MM.1S (cell line): ENCODE measurements around the gene MASP1.

Experiments used
- DNase-seq: peaks from one replicate; pipeline ENCODE4 v3.0.0-alpha.2; 2015
- H2AFZ ChIP-seq: fragments of 300-600 bp; sonication (generic); 2 replicates; pipeline ENCODE4 v1.6.0; 2016; ENCODE audit warnings: antibody characterized with exemption, low read length
- H3F3A ChIP-seq: fragments of 300-600 bp; sonication (generic); 2 replicates; pipeline ENCODE4 v1.6.1; 2016; ENCODE audit warnings: mild to moderate bottlenecking, antibody characterized with exemption, low read length, moderate library complexity, mixed read lengths; ENCODE audit not compliant: insufficient read depth
- H3K27ac ChIP-seq: fragments of 300-600 bp; sonication (generic); 2 replicates; pipeline ENCODE4 v1.5.1; 2016; ENCODE audit warnings: mild to moderate bottlenecking, low read length
- H3K27me3 ChIP-seq: fragments of 300-600 bp; sonication (generic); replicated peaks from 2 replicates; pipeline ENCODE4 v1.6.0; 2016; ENCODE audit warnings: low read length; ENCODE audit not compliant: insufficient read depth
- H3K36me3 ChIP-seq: fragments of 300-600 bp; sonication (generic); replicated peaks from 2 replicates; pipeline ENCODE4 v1.6.1; 2016; ENCODE audit warnings: mild to moderate bottlenecking, low read length, mixed read lengths; ENCODE audit not compliant: insufficient read depth
- H3K4me1 ChIP-seq: fragments of 300-600 bp; sonication (generic); 2 replicates; pipeline ENCODE4 v1.6.1; 2016; ENCODE audit warnings: low read length, mixed read lengths
- H3K4me2 ChIP-seq: fragments of 300-600 bp; sonication (generic); 2 replicates; pipeline ENCODE4 v1.6.0; 2016; ENCODE audit warnings: low read depth, low read length
- H3K4me3 ChIP-seq: fragments of 300-600 bp; sonication (generic); 2 replicates; pipeline ENCODE4 v1.5.1; 2016; ENCODE audit warnings: low read length, mixed read lengths
- H3K79me2 ChIP-seq: fragments of 300-600 bp; sonication (generic); 2 replicates; pipeline ENCODE4 v1.6.1; 2016; ENCODE audit warnings: mixed run types, low read length, mixed read lengths
- H3K9ac ChIP-seq: fragments of 300-600 bp; sonication (generic); 2 replicates; pipeline ENCODE4 v1.6.1; 2016; ENCODE audit warnings: low read length, mixed read lengths
- H3K9me2 ChIP-seq: fragments of 300-600 bp; sonication (generic); replicated peaks from 2 replicates; pipeline ENCODE4 v1.6.1; 2016; ENCODE audit warnings: mild to moderate bottlenecking, low read length, mixed read lengths; ENCODE audit not compliant: insufficient read depth
- H3K9me3 ChIP-seq: fragments of 300-600 bp; sonication (generic); replicated peaks from 2 replicates; pipeline ENCODE4 v1.6.1; 2016; ENCODE audit warnings: mild to moderate bottlenecking, low read length, mixed read lengths; ENCODE audit not compliant: insufficient read depth
- H4K20me1 ChIP-seq: fragments of 300-600 bp; sonication (generic); 2 replicates; pipeline ENCODE4 v1.6.1; 2016; ENCODE audit warnings: mild to moderate bottlenecking, low read length, moderate library complexity, mixed read lengths; ENCODE audit not compliant: insufficient read depth
- EZH2 ChIP-seq: fragments of 300-600 bp; sonication (generic); optimal IDR thresholded peaks from 2 replicates; pipeline ENCODE3; 2017; ENCODE audit warnings: low read depth, mild to moderate bottlenecking, antibody characterized with exemption, low read length, mixed read lengths
- EZH2phosphoT487 ChIP-seq: fragments of 300-600 bp; sonication (generic); IDR thresholded peaks from 2 replicates; pipeline ENCODE4 v1.6.1; 2018; ENCODE audit warnings: antibody characterized with exemption, low read length
- TF ChIP-seq, protein P1 (sequence below): fragments of 300-600 bp; sonication (generic); IDR thresholded peaks from 2 replicates; pipeline ENCODE4 v1.5.1; 2016; ENCODE audit warnings: antibody characterized with exemption, low read length, mixed read lengths

Gene MASP1

DNA sequence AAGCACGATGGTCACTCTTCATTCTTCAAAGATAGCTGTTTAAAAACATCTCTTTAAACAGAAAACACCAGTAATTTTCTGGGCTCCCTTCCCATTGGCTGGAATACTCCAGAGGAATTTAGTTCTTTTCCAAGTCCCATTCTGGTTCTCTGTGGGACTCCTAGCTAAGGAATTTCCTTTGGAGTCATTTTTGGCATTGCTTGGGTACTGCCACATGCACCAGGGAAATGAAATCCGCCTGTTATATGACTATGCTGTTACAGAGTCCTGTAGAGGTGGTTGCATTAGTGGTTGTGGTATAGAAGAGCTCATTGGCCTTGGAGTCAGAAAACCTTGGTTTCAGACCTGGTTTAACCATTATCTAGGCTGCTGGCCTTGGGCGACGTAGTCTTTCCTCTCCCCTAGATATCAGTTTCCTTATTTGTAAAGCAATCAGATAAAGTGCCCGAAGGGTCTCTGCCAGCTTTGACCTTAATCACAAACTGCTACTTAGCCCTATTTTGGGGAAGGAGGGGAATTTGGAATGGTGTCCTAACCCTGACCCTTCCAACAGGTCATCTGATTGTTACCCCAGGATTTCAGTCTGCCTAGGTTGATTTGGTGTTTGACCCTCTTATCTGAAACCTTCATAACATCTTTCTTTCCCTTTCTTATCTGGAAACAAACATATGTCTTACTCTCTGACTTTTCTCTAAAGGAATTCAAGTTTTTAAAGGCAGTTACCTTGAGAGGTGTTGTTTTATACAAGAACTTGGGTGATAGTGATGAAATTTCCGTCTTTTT lies 80.8 kb downstream of the MASP1 start:
- TF ChIP-seq EZH2 (no peak), EZH2phosphoT487 (no peak)
- TF ChIP-seq, protein P1, sequence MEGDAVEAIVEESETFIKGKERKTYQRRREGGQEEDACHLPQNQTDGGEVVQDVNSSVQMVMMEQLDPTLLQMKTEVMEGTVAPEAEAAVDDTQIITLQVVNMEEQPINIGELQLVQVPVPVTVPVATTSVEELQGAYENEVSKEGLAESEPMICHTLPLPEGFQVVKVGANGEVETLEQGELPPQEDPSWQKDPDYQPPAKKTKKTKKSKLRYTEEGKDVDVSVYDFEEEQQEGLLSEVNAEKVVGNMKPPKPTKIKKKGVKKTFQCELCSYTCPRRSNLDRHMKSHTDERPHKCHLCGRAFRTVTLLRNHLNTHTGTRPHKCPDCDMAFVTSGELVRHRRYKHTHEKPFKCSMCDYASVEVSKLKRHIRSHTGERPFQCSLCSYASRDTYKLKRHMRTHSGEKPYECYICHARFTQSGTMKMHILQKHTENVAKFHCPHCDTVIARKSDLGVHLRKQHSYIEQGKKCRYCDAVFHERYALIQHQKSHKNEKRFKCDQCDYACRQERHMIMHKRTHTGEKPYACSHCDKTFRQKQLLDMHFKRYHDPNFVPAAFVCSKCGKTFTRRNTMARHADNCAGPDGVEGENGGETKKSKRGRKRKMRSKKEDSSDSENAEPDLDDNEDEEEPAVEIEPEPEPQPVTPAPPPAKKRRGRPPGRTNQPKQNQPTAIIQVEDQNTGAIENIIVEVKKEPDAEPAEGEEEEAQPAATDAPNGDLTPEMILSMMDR = no peak
- H3K79me2 ChIP-seq = no peaks in the 10 kb centered on the region
- no peak overlapping the region for H3K4me2 ChIP-seq
- no peaks in the 10 kb centered on the region for H3K9me2 ChIP-seq
- H3K27ac ChIP-seq = no peak overlapping the region
- H3K4me3 ChIP-seq = no peak overlapping the region
- no peaks in the 10 kb centered on the region for H3K4me1 ChIP-seq
- no peaks in the 10 kb centered on the region for H3K9me3 ChIP-seq
- H4K20me1 ChIP-seq = no peaks in the 10 kb centered on the region
- no peak overlapping the region for H3K9ac ChIP-seq
- H2AFZ ChIP-seq = no peak overlapping the region
- no peaks in the 10 kb centered on the region for H3K36me3 ChIP-seq
- H3K27me3 ChIP-seq = no peaks in the 10 kb centered on the region
- no peaks in the 10 kb centered on the region for H3F3A ChIP-seq
- DNase-seq = no peak

DNA sequence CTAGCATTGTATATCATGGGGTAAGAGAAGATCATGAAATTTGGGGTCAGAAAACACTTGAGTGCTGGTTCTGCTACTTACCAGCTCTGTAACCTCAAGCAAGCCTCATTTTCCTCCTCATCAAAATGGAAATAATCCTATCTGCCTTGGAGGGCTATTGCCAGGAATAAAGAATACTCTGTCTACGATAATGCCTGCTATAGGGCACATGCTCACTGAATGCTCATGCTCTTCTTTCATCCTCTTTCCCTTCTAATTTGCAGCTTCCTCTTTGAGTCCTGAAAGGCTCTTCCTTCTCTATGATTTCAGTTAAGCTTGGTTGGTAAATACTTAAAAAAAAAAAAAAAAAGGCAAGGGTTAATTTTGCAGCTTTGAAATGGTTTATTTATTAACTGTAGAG lies 81.4 kb downstream of the MASP1 start:
- Histone ChIP-seq H3F3A (no peaks in the 10 kb centered on the region), H3K27me3 (no peaks in the 10 kb centered on the region), H4K20me1 (no peaks in the 10 kb centered on the region), H3K9me2 (no peaks in the 10 kb centered on the region), H3K4me2 (no peak overlapping the region), H3K4me1 (no peaks in the 10 kb centered on the region), H3K9me3 (no peaks in the 10 kb centered on the region), H3K4me3 (no peak overlapping the region), H3K36me3 (no peaks in the 10 kb centered on the region), H3K9ac (no peak overlapping the region), H3K27ac (no peak overlapping the region), H2AFZ (no peak overlapping the region), H3K79me2 (no peaks in the 10 kb centered on the region)
- no peak for DNase-seq
- TF ChIP-seq, protein P1 = no peak
- TF ChIP-seq EZH2phosphoT487 (no peak), EZH2 (no peak)

DNA sequence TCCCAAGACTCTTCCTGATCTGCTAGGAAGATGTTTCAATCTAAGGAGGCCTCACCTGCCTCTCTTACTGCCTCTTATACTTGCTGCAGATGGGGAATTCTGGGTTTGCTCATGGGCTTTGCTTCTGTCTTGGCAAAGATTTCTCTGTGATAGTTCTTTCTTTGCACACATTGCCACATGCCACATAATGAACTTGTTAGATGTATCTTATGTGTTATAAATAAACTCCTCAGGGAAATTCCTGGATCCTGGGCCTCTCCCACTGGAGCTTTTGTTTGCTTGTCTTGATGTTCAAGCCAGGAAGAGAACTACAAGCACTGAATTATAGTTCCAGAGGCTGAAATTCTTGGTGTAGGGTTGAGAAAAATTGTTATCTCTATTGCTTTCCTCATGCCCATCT lies 82.0 kb downstream of the MASP1 start:
- Histone ChIP-seq H3K79me2 (no peaks in the 10 kb centered on the region), H3F3A (no peaks in the 10 kb centered on the region), H3K36me3 (no peaks in the 10 kb centered on the region), H4K20me1 (no peaks in the 10 kb centered on the region), H3K27me3 (no peaks in the 10 kb centered on the region), H3K9me2 (no peaks in the 10 kb centered on the region), H3K27ac (no peak overlapping the region), H3K4me2 (no peak overlapping the region), H3K9me3 (no peaks in the 10 kb centered on the region), H2AFZ (no peak overlapping the region), H3K4me3 (no peak overlapping the region), H3K9ac (no peak overlapping the region), H3K4me1 (no peaks in the 10 kb centered on the region)
- TF ChIP-seq EZH2 (no peak), EZH2phosphoT487 (no peak)
- TF ChIP-seq, protein P1 = no peak
- no peak for DNase-seq
